ENCODE results near the gene SYNGR1.

DNA sequence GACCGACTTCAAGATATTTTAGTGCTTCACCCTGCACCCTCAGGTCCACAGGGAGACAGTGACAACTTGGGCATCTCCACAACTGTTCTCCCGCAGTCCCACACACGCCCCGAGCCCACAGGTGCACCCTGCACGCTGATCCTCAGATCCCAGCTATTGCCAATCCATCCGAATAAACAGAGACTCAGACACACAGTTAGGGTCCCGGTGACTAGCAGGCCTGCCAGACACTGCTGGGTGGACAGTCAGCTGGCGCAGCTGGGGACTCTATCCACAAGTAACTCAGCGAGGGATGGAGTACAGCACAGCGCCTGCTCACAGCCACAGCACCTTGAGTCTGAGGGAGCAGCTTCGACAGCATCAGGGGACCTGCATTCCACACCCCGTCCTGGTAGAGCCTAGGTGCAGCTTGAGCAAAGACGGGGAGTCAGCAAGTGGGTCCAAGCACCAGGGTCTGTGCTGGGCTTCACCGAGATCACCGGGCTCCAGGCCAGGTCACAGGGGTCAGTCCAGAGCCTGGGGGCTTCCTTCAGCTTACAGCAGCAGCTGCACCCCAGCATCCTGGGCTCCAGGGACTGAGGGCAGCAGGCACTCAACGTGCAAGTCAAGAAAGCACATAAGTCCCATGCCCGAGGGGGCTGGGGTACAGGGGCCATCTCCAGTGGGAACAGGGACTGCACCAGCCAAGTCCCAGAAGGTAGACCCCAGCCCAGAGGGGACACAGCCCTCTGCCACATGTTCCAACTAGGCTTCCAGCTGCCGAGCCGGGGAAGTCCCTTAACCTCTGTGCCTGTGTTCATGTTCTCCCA is 38.0 kb upstream of the SYNGR1 start:
- TF ChIP-seq EZH2 (IDR thresholded peaks at IDR 0.05) = no peak
- no peak for TF ChIP-seq CTCF (IDR thresholded peaks at IDR 0.05)
